Erythroblast (primary cell): Measurements from ENCODE around the gene RGS7.
"Not testable (repeated sequence)": the region's sequence is repeated elsewhere in the genome, so short reads cannot be mapped to it uniquely, and the experiment has no call there.

Experiments
- DNase-seq, 2 experiments: peaks; one replicate each; lab custom pipeline; 2025; lab: John Stamatoyannopoulos, UW
- GATA1 ChIP-seq: IDR thresholded peaks from 2 replicates; pipeline ENCODE4 v1.6.1; 2011; ENCODE audit warnings: low read depth, mild to moderate bottlenecking, control low read depth, low read length, moderate library complexity
- POLR2A ChIP-seq: IDR thresholded peaks from 2 replicates; pipeline ENCODE4 v1.6.1; 2011; ENCODE audit warnings: mild to moderate bottlenecking, low read length

The RGS7 gene

DNA sequence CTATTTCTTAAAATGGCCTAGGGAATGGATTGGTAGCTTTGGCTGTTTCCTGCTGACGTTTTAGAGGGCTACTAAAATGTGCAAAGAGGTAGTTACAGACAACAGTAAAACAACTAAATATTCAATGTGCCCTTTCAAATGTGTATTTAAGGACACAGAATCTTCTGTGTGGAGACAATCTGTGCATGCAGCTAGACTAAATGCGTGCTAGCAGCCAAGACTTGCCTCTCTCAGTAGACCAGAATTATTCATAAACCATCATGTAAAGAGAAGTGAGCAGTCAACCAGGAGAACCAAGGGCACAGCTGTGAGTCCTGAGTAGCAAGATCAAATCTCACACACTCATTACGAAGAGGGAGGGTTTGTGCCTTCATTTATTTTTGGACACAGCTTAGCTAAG, 584.9 kb downstream of the RGS7 start:
- DNase-seq = no peak
- no peak for TF ChIP-seq POLR2A
- TF ChIP-seq GATA1 = no peak

DNA sequence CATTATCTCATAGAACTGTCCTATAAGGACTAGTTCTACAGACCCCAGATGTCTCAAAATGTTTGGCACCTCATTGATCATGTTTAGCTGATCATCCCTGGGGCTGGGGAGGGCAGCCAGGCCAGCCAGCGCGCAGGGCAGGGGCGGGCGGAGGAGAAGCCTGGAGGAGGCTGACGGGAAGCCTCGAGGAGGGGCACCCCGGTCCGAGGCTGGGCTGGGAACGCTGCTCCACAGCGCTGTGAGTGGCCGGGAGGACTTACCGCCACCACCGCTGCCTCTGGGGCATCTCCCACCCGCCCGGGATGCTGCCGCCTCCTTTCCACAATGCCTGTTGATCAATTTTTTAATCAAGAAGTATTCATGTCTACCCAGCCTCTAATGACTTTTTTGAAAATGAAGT, 585.6 kb downstream of the RGS7 start:
- no peak for TF ChIP-seq GATA1
- TF ChIP-seq POLR2A = no peak
- DNase-seq = no peak

DNA sequence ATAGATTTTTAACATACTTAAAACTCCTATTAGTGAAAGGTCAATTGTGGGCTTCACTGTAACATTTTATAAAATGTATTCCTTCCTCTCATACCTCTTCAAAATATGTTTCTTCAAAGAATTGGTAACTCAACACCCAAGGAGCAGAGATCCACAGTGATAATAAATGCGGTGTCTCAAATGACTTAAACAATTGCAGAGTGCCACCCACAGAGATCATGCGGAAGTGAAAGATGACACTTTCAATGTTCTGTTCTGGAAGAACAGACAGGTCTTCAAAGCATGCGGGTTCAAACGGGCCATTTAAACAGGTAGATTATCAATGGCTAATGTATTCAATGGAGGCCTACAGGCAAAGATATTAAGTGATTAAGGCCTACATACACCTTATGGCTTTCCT, 588.0 kb downstream of the RGS7 start:
- DNase-seq = no peak
- TF ChIP-seq POLR2A (no peak), GATA1 (no peak)

DNA sequence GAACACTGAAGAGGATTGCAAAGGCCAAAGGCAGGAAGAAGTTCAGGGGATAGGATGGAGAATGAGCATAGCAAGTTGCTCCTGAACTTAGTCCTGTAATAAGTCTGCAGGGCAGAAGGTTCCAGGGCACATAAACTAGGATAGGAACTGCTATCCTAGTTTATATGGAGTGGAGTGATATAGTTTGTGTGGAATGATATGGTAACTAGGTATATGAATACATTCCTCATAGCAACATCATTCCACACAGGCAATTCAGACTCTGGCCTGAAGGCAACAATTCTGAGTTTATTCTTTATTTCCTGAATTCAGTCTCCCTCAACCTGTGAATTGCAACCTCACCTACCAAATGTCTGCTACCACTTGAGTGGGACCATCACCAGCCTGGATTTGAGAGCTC, 590.2 kb downstream of the RGS7 start:
- TF ChIP-seq GATA1 = no peak
- TF ChIP-seq POLR2A = no peak
- DNase-seq = no peak

DNA sequence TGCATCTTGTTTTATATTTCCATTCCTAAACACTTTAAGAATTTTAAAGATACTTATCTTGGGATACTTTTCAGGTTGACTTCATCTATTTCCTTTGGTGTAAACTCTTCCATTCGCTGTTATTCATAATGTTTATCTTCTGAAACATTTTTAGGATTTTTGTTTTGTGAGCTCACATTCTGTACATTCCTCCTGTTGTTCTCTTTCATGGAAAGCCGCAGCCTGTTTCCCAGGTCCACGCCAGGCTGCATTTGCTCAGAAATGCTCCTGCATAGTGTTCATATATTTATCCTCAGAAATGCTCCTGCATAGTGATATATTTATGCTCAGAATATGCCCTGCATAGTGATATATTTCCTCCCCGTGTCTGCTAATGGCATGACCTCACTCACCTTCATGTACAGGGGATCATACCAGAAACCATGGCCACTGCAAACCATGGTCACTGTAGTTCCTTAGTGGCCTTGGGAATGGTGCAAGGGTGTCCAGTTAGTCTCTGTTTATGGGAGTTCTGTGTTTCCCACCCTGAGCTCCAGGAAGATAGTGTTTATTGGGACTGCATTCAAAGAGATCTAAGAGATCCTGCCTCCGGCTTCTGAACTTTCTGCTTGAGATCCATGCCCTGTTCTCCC, 591.2 kb downstream of the RGS7 start:
- TF ChIP-seq GATA1 = no peak
- TF ChIP-seq POLR2A = no peak
- no peak for DNase-seq

DNA sequence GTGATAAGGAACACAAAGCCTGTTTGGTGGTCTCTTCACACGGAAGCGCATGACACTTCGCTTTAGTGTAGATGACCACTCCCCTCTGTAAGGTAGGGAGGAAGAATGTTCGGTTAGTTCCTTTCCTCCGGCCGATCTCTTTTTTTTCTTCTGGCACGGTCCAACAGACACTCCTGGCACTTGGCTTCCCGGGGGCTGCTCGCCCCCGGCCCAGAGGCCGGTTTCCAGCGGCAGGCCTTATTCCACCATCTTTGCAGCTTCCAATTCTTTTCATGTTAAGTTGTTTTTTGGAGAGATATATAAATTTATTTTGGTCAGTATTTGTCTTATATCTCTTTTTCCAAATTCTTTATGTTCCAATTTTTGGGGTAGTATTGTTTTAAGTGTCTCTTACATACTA, 593.2 kb downstream of the RGS7 start:
- DNase-seq = no peak
- TF ChIP-seq POLR2A (no peak), GATA1 (no peak)

DNA sequence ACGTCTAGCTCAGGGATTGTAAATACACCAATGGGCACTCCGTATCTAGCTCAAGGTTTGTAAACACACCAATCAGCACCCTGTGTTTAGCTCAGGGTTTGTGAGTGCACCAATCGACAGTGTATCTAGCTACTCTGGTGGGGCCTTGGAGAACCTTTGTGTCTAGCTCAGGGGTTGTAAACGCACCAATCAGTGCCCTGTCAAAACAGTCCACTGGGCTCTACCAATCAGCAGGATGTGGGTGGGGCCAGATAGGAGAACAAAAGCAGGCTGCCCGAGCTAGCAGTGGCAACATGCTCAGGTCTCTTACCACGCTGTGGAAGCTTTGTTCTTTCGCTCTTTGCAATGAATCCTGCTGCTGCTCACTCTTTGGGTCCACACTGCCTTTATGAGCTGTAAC, 593.9 kb downstream of the RGS7 start:
- DNase-seq = not testable (repeated sequence)

DNA sequence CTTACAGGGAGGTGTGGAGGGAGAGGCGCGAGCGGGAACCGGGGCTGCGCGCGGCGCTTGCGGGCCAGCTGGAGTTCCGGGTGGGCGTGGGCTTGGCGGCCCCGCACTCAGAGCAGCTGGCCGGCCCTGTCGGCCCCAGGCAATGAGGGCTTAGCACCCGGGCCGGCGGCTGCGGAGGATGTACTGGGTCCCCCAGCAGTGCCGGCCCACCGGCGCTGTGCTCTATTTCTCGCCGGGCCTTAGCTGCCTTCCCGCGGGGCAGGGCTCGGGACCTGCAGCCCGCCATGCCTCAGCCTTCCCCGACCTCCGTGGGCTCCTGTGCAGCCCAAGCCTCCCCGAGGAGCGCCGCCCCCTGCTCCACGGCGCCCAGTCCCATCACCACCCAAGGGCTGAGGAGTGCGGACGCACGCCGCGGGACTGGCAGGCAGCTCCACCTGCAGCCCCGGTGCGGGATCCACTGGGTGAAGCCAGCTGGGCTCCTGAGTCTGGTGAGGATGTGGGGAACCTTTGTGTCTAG, 594.5 kb downstream of the RGS7 start:
- DNase-seq = not testable (repeated sequence)

DNA sequence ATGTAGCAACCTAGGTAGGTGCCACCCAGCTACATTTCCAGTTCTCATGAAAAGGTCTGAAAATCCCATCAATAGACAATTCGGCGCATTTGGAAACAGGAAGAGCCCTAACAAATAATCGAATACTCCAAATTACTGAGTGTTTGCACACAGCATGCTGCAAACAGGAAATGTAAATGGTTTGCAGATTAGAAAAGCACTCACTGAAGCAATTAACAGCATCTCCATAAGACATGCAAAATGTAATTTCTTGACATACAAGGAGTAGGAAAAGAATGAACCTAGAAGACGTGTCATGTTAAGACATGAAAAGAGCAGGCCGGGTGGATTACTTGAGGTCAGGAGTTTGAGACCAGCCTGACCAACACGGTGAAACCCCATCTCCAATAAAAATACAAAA, 598.2 kb downstream of the RGS7 start:
- not testable (repeated sequence) for DNase-seq

DNA sequence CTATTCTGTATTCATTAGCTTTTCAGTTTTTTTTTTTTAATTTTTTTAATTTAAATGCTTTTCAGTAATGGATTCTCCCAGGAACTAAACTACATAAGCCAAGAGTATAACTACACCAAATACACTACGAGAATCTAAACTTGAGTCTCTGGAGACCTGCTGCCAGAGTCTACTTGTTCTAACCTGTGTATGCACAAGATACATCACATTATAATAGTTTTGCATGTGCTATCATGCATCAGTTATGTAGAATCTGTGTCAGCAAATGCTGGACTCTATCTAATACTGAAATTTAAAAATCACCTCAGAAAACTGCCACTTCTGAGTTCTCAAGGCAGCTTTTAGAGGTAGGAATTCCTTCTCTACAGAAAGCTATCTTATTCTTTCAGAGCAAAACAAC, 598.7 kb downstream of the RGS7 start:
- no peak for TF ChIP-seq POLR2A
- no peak for TF ChIP-seq GATA1

DNA sequence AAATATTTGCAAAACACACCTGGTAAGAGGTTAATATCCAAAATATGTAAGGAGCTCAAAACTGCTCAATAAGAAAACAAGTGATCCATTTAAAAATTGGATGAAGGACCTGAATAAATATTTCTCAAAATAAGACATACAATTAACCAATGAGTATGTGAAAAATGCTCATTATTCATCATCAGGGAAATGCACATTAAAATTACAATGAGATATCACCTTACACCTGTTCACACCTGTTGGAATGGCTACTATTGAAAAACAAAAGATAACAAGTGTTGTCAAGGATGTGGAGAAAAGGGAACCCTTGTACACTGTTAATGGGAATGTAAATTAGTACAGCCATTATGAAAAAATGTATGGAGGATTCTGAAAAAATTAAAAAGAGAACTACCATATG, 609.1 kb downstream of the RGS7 start:
- no peak for DNase-seq

More for the DNA sequence above, 598.7 kb downstream of the RGS7 start:
- no peak for DNase-seq

DNA sequence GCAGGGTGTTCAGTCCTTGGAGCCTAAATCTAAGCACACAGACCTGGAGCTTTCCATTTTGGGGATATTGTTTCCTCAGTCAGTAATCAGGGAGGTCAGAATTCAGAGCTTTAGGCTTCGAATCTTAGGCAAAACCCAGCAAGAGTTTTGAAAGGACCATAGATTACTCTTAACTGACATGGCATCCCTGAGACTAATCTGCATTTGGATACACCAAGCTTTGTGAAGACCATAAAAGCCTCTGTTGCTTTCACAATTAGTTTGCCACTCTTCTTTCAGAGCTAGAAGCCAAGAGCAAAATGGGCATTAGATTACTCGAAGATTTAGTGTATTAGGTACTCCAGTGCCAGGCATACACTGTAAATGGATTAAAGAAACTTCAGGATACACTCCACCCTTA, 613.3 kb downstream of the RGS7 start:
- TF ChIP-seq GATA1 (no peak), POLR2A (no peak)
- no peak for DNase-seq

More for the DNA sequence above, 609.1 kb downstream of the RGS7 start:
- TF ChIP-seq GATA1 (no peak), POLR2A (no peak)

DNA sequence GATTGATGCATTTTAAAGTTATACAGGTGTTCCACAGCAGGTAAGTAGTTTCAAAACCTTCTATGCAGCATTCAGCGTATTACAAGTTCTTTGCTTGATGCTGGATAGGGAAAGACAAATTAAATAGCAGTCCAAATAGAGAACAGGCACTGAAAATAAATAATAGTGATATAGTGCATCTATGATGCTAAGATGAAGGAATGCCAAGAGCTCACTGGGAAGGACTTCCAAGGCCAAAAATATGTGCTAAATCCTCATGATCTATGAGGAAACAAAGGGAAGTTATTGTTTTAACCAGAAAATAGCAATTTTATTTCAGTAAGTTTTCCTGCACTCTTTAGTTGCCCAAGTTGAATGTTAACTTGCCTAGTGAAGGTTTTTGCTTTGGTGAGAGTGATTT, 617.3 kb downstream of the RGS7 start:
- no peak for TF ChIP-seq POLR2A
- no peak for TF ChIP-seq GATA1
- DNase-seq = no peak

DNA sequence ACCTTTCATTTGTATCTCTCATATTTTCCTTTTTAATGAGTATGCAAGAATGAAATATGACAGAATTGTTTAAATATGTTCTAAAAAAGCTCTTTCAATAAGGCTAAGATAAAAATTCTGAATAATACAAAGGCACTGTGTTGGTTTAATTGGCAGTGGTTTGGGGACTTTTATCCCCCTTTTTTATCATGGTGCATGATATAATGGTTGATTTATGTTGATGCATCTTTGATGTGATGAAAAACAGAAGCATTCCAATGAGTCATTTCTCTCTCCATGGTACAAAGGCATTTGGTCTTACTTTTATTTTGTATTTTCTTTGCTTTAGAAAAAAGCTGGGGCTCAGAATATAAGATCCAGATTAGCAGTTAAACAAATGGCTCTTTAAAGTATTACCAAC, 617.9 kb downstream of the RGS7 start:
- no peak for TF ChIP-seq GATA1
- TF ChIP-seq POLR2A = no peak
- no peak for DNase-seq

DNA sequence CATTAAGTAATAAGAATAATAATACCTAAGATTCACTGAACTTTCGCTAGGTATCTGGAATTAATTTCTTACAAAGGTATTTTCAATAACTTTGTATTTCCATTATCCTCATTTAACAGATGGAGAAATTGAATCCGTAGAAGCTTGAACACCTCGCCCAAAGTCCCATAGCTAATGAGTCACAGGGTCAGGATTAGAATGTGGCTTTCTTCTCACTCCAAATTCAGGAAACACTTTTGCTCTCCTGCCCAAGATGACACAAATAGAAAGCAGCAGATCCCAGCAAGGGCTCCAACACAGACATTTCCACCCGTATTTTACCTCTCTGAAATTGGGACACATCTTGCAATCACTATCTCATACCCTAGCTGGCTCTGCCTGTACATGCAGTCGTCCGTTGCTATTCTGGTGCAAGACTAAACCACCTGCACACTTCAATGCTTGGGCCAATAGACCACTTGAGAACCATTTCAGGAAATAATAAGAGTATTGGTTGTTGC, 619.2 kb downstream of the RGS7 start:
- TF ChIP-seq GATA1 (no peak), POLR2A (no peak)
- no peak for DNase-seq

DNA sequence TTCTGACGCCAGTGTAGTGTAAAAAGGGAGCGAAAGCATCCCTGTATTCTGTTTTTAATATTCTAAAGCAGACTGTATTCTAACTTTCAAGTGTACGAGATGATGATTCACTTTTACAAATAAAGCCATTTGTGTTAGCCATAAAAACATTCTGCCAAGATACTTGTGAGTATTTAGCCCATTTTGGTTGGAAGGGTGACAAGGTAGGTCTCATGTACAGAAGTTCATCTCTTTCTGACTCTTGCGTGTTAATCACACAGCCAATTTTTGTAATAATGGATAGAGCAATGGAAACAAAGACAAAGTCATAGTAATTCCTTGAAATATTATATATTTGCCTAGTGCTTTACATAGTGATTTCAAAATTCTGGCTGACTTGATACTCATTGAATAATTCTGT, 619.7 kb downstream of the RGS7 start:
- DNase-seq = no peak
- TF ChIP-seq POLR2A (no peak), GATA1 (no peak)

DNA sequence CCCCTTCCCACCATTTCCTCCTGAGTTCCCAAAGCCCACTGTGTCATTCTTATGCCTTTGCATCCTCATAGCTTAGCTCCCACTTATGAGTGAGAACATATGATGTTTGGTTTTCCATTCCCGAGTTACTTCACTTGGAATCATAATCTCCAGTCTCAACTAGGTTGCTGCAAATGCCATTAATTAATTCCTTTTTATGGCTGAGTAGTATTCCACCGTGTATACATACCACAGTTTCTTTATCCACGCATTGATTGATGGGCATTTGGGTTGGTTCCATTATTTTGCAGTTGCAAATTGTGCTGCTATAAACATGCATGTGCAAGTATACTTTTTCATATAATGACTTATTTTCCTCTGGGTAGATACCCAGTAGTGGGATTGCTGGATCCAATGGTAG, 622.3 kb downstream of the RGS7 start:
- not testable (repeated sequence) for DNase-seq
